Fibroblast of mammary gland (primary cell): ENCODE data around the gene PTPRN2.

Experiments used
- DNase-seq: peaks from one replicate; pipeline ENCODE4 v3.0.0-alpha.2; 2010; ENCODE audit warnings: low read depth
- H3K4me3 ChIP-seq: 2 replicates; pipeline ENCODE4 v1.5.1; 2011; ENCODE audit warnings: low read depth, mild to moderate bottlenecking, low read length, moderate library complexity; ENCODE audit not compliant: control insufficient read depth
- TF ChIP-seq, protein P1 (sequence below): conservative IDR thresholded peaks from 2 replicates; pipeline ENCODE4 v1.5.1; 2011; ENCODE audit warnings: low read depth, low read length, inconsistent platforms; ENCODE audit not compliant: control insufficient read depth, insufficient read depth

The PTPRN2 gene

DNA sequence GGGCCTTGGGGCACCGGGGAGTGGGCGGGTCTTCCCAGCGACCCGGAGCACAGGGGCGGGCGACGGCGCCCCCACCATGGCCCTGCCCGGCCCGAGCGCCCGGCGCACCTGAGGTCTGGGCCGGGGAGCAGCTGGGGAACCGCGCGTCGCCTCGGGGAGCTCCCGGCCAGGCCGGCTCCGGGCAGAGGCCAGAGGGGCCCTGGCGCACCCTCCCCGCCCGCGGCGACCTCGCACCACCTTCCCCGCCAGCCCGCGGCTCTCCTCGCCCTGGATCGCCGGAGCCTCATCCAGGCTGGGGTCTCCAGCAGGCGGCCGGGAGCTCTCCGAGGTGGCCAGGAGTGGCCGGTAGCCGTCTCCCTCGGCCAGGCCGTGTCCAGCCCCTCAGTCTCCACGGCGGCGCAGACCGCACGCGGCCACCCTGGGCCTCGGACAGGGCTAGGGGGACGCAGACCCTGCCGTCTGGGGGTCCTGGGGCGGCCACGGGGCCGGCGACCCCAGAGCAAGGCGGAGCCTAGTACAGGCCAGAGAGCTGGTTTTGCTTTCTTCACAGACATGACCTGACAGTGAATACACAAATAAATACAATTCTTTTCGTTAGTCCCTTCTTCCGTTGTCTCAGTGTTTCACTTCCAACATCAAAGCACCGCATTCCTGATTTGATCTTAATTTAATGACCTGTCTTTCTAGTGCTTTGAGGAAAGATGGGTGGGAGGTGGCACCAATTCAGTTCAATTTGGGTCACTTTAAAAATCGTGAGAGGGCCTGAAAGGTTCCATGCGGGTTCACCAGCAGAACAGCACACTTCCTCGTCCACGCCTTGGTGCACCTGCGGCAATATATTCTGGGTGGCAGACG is 893.9 kb downstream of the PTPRN2 start:
- TF ChIP-seq, protein P1, sequence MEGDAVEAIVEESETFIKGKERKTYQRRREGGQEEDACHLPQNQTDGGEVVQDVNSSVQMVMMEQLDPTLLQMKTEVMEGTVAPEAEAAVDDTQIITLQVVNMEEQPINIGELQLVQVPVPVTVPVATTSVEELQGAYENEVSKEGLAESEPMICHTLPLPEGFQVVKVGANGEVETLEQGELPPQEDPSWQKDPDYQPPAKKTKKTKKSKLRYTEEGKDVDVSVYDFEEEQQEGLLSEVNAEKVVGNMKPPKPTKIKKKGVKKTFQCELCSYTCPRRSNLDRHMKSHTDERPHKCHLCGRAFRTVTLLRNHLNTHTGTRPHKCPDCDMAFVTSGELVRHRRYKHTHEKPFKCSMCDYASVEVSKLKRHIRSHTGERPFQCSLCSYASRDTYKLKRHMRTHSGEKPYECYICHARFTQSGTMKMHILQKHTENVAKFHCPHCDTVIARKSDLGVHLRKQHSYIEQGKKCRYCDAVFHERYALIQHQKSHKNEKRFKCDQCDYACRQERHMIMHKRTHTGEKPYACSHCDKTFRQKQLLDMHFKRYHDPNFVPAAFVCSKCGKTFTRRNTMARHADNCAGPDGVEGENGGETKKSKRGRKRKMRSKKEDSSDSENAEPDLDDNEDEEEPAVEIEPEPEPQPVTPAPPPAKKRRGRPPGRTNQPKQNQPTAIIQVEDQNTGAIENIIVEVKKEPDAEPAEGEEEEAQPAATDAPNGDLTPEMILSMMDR: no peak
- H3K4me3 ChIP-seq: no peak overlapping the region
- DNase-seq: no peak

DNA sequence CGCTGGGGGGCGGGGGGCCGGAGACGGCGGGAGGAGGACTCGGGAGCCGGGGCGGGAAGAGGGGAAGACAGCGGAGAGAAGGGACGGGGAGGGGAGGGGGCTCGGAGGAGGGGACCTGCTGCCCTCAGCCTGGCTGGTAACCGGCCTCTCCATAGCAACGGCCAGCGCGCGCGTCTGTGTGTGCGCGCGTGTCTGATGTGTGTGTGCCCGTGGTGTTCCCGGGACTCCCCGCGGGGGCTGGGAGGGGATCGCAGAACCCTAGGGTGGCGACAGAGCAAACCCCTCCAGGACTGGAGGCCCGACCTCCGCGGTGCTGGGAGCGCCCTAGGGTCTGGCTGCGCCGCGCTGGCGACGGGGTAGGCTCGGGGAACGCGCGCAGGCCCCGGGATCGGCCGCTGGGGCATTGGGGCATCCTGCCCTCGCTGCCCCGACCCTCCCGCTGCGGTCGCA is 894.5 kb downstream of the PTPRN2 start:
- DNase-seq: no peak
- TF ChIP-seq, protein P1: no peak
- no peak overlapping the region for H3K4me3 ChIP-seq

GRCh38 chr7:157692460-157693011 is 895.1 kb downstream of the PTPRN2 start:
- TF ChIP-seq, protein P1: no peak
- DNase-seq: no peak
- H3K4me3 ChIP-seq: no peak overlapping the region

- TF ChIP-seq, protein P1: no peak
- DNase-seq: no peak
- H3K4me3 ChIP-seq: no peak overlapping the region
Observed at GRCh38 chr7:157691586-157692459, 895.8 kb downstream of the PTPRN2 start.

DNA sequence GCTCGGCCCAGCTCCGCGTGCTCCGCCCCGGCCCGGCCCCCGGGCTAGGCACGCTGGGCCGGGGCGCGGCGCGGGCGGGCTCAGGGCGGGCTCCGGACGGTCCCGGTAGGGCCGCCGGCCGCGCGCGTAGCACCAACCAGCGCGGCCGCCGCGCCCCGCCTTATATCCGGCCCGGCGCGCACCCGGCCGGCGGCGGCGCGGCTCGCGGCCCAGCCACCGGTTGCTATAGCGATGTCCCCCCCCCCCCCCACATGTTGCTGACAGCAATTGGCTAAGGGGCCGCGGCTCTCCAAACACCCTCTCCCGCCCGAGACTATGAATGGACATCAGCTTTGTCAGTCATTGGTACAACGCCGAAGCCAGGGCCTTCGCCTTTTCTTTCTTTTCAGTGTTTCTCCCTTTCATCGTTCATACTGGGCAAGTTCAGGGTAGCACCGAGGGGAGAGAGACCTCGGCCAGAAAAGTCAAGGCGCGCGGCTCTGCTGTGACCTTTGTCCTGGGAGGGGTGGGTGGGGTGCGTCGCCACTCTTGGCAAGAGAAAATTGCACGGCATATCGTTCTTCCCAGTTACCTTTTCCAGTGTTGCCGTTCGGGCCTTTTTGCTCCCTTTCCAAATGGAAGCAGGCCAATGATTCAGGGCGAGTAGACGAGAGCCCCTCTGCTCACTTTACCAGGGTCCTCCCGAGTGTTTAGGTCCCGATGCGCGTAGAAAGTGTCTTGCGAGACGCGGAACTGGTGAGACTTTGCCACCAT is 896.6 kb downstream of the PTPRN2 start:
- TF ChIP-seq, protein P1: no peak
- peak; percentile 80 for DNase-seq
- H3K4me3 ChIP-seq: no peak overlapping the region

- H3K4me3 ChIP-seq: peak overlapping the region; percentile 39
- peak; percentile 25 for DNase-seq
- TF ChIP-seq, protein P1: no peak
Observed at GRCh38 chr7:157690058-157690832, 897.4 kb downstream of the PTPRN2 start.
